Measurements from ENCODE around the gene CYYR1.

GRCh38 chr21:26443291-26443690, 129.8 kb downstream of the CYYR1 start:
- TF ChIP-seq CTCF (IDR thresholded peaks at IDR 0.05) (no peak), ZFX (IDR thresholded peaks at IDR 0.05; ENCODE audit: borderline replicate concordance) (no peak)
